Middle frontal gyrus (tissue), 1 donor: ENCODE data around the gene CPED1.

Experiments
- DNase-seq: peaks from one replicate; pipeline ENCODE4 v3.0.0-alpha.2; 2015; ENCODE audit warnings: low spot score; ENCODE audit errors: extremely low spot score

The CPED1 gene

GRCh38 chr7:121138262-121138933, 149.9 kb downstream of the CPED1 start:
- DNase-seq: no peak

- no peak for DNase-seq
Measured at GRCh38 chr7:121139427-121139826, 150.9 kb downstream of the CPED1 start.

GRCh38 chr7:121140790-121141189, 152.3 kb downstream of the CPED1 start:
- no peak for DNase-seq

- DNase-seq: no peak
Measured at GRCh38 chr7:121151774-121152221, 163.3 kb downstream of the CPED1 start.

- DNase-seq: no peak
Measured at GRCh38 chr7:121153411-121153810, 164.9 kb downstream of the CPED1 start.

GRCh38 chr7:121153995-121154394, 165.5 kb downstream of the CPED1 start:
- DNase-seq: no peak

GRCh38 chr7:121156825-121157224, 168.3 kb downstream of the CPED1 start:
- DNase-seq: no peak

GRCh38 chr7:121157341-121157751, 168.8 kb downstream of the CPED1 start:
- DNase-seq: no peak

GRCh38 chr7:121157885-121158590, 169.5 kb downstream of the CPED1 start:
- no peak for DNase-seq

GRCh38 chr7:121158665-121159064, 170.2 kb downstream of the CPED1 start:
- no peak for DNase-seq

- DNase-seq: no peak
Measured at GRCh38 chr7:121159553-121159952, 171.0 kb downstream of the CPED1 start.

- DNase-seq: no peak
Measured at GRCh38 chr7:121160150-121161008, 171.9 kb downstream of the CPED1 start.

- DNase-seq: no peak
Measured at GRCh38 chr7:121163699-121164098, 175.2 kb downstream of the CPED1 start.

GRCh38 chr7:121164247-121164646, 175.7 kb downstream of the CPED1 start:
- no peak for DNase-seq

GRCh38 chr7:121166916-121167315, 178.4 kb downstream of the CPED1 start:
- no peak for DNase-seq

- no peak for DNase-seq
Measured at GRCh38 chr7:121167971-121168370, 179.5 kb downstream of the CPED1 start.

GRCh38 chr7:121169469-121169868, 181.0 kb downstream of the CPED1 start:
- no peak for DNase-seq

- no peak for DNase-seq
Measured at GRCh38 chr7:121172484-121172883, 184.0 kb downstream of the CPED1 start.

GRCh38 chr7:121175826-121176225, 187.3 kb downstream of the CPED1 start:
- DNase-seq: no peak

- no peak for DNase-seq
Measured at GRCh38 chr7:121178452-121178851, 189.9 kb downstream of the CPED1 start.

- DNase-seq: no peak
Measured at GRCh38 chr7:121178869-121179497, 190.5 kb downstream of the CPED1 start.
